BJ (cell line): ENCODE data around the gene TMEM236. TPM values are rescaled to one million over a fixed set of nuclear protein-coding genes. Genes with fewer than 3 reads are reported as not detected.

Experiments used
- CTCF ChIA-PET: fragments of 350-600 bp; formaldehyde crosslinking; extraction: SDS; loops from one replicate; lab custom pipeline; 2021; ENCODE audit warnings: antibody characterized with exemption, inconsistent platforms; lab: Yijun Ruan, JAX
- POLR2A ChIA-PET: fragments of 300-600 bp; sonication (Branson Sonifier 250); formaldehyde crosslinking; extraction: SDS; loops from one replicate; lab custom pipeline; 2021; ENCODE audit warnings: antibody characterized with exemption; lab: Charles Lee
- DNase-seq: peaks from one replicate; pipeline ENCODE4 v3.0.0-alpha.2; 2011; ENCODE audit warnings: low read depth
- H3K27me3 ChIP-seq: 2 replicates; pipeline ENCODE4 v1.6.0; 2011; ENCODE audit warnings: low read length; ENCODE audit not compliant: control insufficient read depth, insufficient read depth
- H3K36me3 ChIP-seq: 2 replicates; pipeline ENCODE4 v1.5.1; 2011; ENCODE audit warnings: low read length; ENCODE audit not compliant: control insufficient read depth, insufficient read depth
- H3K4me3 ChIP-seq: 2 replicates; pipeline ENCODE4 v1.5.1; 2011; ENCODE audit warnings: low read depth, mild to moderate bottlenecking, control low read depth, low read length
- polyA minus RNA-seq: library from RNA; depleted of rRNA, polyadenylated mRNA; stranded (reverse); fragments of >200 nt; gene quantifications from 2 replicates; pipeline ENCODE4 v1.2.3, GENCODE V29; 2011; rRNA and poly(A)+ RNA removed
- polyA plus RNA-seq: library from polyadenylated mRNA; depleted of rRNA; stranded (reverse); fragments of >200 nt; gene quantifications from 2 replicates; pipeline ENCODE4 v1.2.3, GENCODE V29; 2011; rRNA removed
- TF ChIP-seq, protein P1 (sequence below): IDR thresholded peaks from 2 replicates; pipeline ENCODE4 v1.5.1; 2011; ENCODE audit warnings: low read depth, mild to moderate bottlenecking, control low read depth, inconsistent platforms, low read length, moderate library complexity; ENCODE audit not compliant: insufficient read depth

The TMEM236 gene, protein sequence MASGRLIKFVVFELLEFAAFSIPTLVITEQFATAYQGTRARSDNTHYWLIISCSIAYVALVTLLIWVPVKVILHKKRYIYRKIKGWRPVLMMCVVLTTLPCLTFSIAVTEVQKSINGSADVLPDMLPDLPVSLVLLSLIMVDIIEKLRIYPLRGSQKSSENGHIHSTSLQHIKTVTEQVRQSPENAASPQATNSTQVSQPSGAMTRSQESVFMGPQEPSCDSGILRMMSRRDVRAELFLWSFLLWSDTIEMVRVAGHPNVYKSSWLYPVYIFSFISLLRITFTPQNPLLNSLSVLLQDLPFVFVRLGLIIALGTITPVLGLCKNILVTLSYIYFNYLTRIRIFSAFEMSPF
- polyA plus RNA-seq (0.02 and 0.04 TPM in 2 replicates), polyA minus RNA-seq (0.05 TPM in 1 of 2 replicates, not detected in the other)

DNA sequence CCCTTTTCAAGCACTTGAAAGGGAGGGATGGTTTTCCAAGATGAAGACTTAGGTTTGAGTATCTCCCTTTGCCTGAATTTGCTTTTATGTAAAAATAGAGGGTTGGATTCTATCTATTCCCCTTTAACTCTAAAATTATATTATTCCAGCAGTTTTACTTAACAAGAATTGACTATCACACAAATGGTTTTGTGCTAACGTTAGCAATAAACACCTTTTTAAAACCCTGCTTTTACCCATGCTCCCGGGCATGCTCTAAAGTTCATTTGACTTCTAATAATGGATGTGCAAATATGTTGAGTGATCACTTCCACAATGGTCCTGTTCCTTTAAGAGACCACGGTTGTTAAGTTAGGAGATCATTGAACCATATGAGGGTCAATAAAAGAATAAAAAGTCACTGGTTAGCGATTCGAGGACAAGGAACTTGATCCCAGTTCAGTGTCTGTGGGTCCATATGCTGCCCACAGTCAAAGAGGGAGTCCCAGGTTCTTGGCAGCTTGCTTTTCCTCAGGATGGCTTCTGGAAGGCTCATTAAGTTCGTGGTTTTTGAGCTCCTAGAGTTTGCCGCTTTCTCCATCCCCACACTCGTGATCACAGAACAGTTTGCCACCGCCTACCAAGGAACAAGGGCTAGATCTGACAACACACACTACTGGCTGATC, at the start of gene TMEM236:
TMEM236 (plus strand) TSS at position 421 of the 665 bp plus-strand sequence; CDS start at position 516, 95 bp downstream.
- TF ChIP-seq, protein P1, sequence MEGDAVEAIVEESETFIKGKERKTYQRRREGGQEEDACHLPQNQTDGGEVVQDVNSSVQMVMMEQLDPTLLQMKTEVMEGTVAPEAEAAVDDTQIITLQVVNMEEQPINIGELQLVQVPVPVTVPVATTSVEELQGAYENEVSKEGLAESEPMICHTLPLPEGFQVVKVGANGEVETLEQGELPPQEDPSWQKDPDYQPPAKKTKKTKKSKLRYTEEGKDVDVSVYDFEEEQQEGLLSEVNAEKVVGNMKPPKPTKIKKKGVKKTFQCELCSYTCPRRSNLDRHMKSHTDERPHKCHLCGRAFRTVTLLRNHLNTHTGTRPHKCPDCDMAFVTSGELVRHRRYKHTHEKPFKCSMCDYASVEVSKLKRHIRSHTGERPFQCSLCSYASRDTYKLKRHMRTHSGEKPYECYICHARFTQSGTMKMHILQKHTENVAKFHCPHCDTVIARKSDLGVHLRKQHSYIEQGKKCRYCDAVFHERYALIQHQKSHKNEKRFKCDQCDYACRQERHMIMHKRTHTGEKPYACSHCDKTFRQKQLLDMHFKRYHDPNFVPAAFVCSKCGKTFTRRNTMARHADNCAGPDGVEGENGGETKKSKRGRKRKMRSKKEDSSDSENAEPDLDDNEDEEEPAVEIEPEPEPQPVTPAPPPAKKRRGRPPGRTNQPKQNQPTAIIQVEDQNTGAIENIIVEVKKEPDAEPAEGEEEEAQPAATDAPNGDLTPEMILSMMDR: no peak
- no peaks in the 10 kb centered on the region for H3K27me3 ChIP-seq
- DNase-seq: no peak
- no peaks in the 10 kb centered on the region for H3K36me3 ChIP-seq
- no peak within 1 kb of the TSS for H3K4me3 ChIP-seq
- ChIA-PET CTCF (interaction anchor here (1.4 to 1.6 kb wide), 3 partner anchors 9 to 15 kb away, joined by 4 to 5 read pairs (median 4); no protein-coding TSS in a partner anchor), POLR2A (no interaction called here)

DNA sequence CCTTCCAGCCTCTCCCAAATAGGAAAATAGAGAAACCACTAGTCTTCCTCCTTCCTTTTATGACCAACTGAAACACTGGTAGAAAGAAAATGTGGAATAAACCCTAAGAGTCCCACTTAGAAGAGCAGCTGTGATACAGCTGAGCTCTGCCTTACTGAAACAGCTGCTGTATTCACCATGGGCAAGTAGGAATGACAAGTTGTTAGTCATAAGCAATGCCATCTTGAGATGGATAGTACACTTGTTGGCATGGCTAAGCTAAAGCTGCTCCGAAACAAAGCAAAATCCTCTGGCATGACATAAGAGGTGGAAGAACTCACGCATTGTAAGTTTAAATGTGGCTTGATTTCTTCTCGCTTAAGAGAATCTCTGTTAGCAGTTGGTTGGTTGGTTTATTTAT, 48.3 kb upstream of the TMEM236 start:
- CTCF ChIA-PET: no interaction called here
- TF ChIP-seq, protein P1: no peak
- DNase-seq: no peak

DNA sequence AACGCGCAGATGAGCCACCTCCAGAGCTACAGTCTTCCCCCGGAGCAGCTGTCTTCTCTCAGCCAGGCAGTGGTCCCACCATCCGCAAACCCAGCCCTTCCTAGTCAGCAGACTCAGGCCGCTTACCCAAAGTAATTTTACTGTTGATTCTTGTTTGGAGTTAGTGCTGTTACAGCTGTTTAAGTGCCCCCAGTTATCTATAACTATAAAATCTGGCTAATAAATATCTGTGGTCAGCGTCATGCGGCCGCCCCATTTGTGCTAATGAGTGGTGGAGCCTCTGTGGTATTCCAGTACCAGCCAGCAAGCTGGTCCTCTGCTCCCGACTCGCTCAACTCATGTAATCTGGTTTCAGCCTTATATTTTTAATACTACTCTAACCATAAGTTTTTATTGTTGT, 43.2 kb upstream of the TMEM236 start:
- DNase-seq: no peak
- peaks cover 13% of the 10 kb centered on the region for H3K36me3 ChIP-seq
- no peaks in the 10 kb centered on the region for H3K27me3 ChIP-seq
- CTCF ChIA-PET: interaction anchor here (1.0 kb wide), 1 partner anchor 28 kb away, joined by 3 read pairs; no protein-coding TSS in a partner anchor
- POLR2A ChIA-PET: no interaction called here
- TF ChIP-seq, protein P1: no peak
- H3K4me3 ChIP-seq: no peak overlapping the region

More for the DNA sequence above, 48.3 kb upstream of the TMEM236 start:
- peaks cover 5% of the 10 kb centered on the region for H3K36me3 ChIP-seq
- POLR2A ChIA-PET: no interaction called here
- H3K4me3 ChIP-seq: no peak overlapping the region
- H3K27me3 ChIP-seq: no peaks in the 10 kb centered on the region

DNA sequence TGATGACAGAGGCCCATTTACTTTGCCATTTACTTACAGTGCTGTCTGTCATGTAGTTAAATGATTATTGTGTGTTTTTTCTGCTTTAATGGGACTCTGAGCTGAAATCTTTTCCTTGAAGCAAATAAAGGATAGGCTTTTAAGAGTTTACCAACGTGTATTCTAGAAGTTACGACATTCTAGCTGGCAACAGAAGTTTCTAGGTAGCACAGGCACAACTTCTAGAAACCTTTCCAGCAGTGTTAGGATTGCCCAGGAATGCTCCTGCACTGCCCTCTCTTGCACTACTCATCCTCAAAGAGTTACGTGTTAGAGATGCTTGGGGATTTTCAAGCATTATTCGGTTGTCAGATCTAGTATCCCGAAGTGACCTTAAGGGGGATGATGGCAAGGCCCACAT, 42.5 kb upstream of the TMEM236 start:
- CTCF ChIA-PET: interaction anchor here (1.0 kb wide), 2 partner anchors 10 to 27 kb away, joined by 3 to 4 read pairs; no protein-coding TSS in a partner anchor
- peaks cover 13% of the 10 kb centered on the region for H3K36me3 ChIP-seq

More for the DNA sequence above, 42.5 kb upstream of the TMEM236 start:
- DNase-seq: no peak
- TF ChIP-seq, protein P1: no peak
- POLR2A ChIA-PET: no interaction called here
- no peaks in the 10 kb centered on the region for H3K27me3 ChIP-seq
- no peak overlapping the region for H3K4me3 ChIP-seq
